Stimulated activated CD4-positive, alpha-beta T cell treated with anti-CD3 and anti-CD28 coated beads, Interleukin-2, amount 100 ng/mL, for 4 hours (primary cell): ENCODE results near the gene TMEM167B.
"Not testable (repeated sequence)": the region's sequence is repeated elsewhere in the genome, so short reads cannot be mapped to it uniquely, and the experiment has no call there.

Source experiments
- DNase-seq: peaks from one replicate; pipeline ENCODE4 v3.0.0-alpha.2; 2020; ENCODE audit warnings: low read depth

Gene TMEM167B

GRCh38 chr1:109113590-109114341 lies 23.2 kb downstream of the TMEM167B start, which contains the start of gene ELAPOR1:
Gene ELAPOR1 (plus strand): TSS chr1:109114115. CDS start chr1:109114184, 69 bp downstream.
- peak; percentile 95 for DNase-seq

- no peak for DNase-seq
These were observed 23.7 kb downstream of the TMEM167B start for GRCh38 chr1:109114342-109114674.

- DNase-seq: no peak
These were observed 25.1 kb downstream of the TMEM167B start for GRCh38 chr1:109115685-109116084.

- DNase-seq: no peak
These were observed 25.7 kb downstream of the TMEM167B start for GRCh38 chr1:109116286-109116685.

GRCh38 chr1:109118089-109118488 lies 27.5 kb downstream of the TMEM167B start:
- no peak for DNase-seq

GRCh38 chr1:109120356-109120755 lies 29.8 kb downstream of the TMEM167B start:
- DNase-seq: no peak

- DNase-seq: no peak
These were observed 40.5 kb downstream of the TMEM167B start for GRCh38 chr1:109131059-109131458.

GRCh38 chr1:109131800-109132199 lies 41.2 kb downstream of the TMEM167B start:
- no peak for DNase-seq

GRCh38 chr1:109133002-109133706 lies 42.6 kb downstream of the TMEM167B start:
- DNase-seq: no peak

- DNase-seq: no peak
These were observed 43.3 kb downstream of the TMEM167B start for GRCh38 chr1:109133815-109134214.

- no peak for DNase-seq
These were observed 43.9 kb downstream of the TMEM167B start for GRCh38 chr1:109134423-109134822.

GRCh38 chr1:109135940-109136339 lies 45.4 kb downstream of the TMEM167B start:
- DNase-seq: no peak

- no peak for DNase-seq
These were observed 46.2 kb downstream of the TMEM167B start for GRCh38 chr1:109136766-109137165.

GRCh38 chr1:109137958-109138357 lies 47.4 kb downstream of the TMEM167B start:
- DNase-seq: no peak

GRCh38 chr1:109138358-109138757 lies 47.8 kb downstream of the TMEM167B start:
- no peak for DNase-seq

GRCh38 chr1:109140392-109140791 lies 49.8 kb downstream of the TMEM167B start:
- DNase-seq: no peak

- no peak for DNase-seq
These were observed 51.7 kb downstream of the TMEM167B start for GRCh38 chr1:109142260-109142659.

GRCh38 chr1:109142725-109143124 lies 52.2 kb downstream of the TMEM167B start:
- DNase-seq: not testable (repeated sequence)
